Adrenal gland (tissue), 12 donors: Measurements from ENCODE around the gene MAGI2. TPM values are rescaled to one million over a fixed set of nuclear protein-coding genes. Genes with fewer than 3 reads are reported as not detected.

Experiments
- DNase-seq, 7 donors: peaks; one replicate each; pipeline ENCODE4 v3.0.0-alpha.2; 2019 to 2020
- H3K27ac ChIP-seq, 5 donors: fragments of 200-600 bp; sonication (generic) in 4 of 5; 1 replicate in 3 of 5; 2 replicates in 2 of 5; pipeline versions ENCODE4 v1.5.1 to v1.8.0; 2016 to 2020; ENCODE audit warnings: mild to moderate bottlenecking in 1 of 5
- H3K27me3 ChIP-seq: fragments of 200-600 bp; 2 replicates; pipeline ENCODE4 v1.8.0; 2021
- H3K36me3 ChIP-seq, 2 donors: fragments of 200-600 bp; replicated peaks in 1 of 2; 1 replicate in 1 of 2; 2 replicates in 1 of 2; pipeline versions ENCODE4 v1.5.1 to v1.8.0; 2018 to 2022
- H3K4me1 ChIP-seq, 2 donors: fragments of 200-600 bp; replicated peaks in 1 of 2; 1 replicate in 1 of 2; 2 replicates in 1 of 2; pipeline versions ENCODE4 v1.5.1 to v1.8.0; 2018 to 2021
- H3K4me3 ChIP-seq, 4 donors: fragments of 200-600 bp; sonication (generic) in 3 of 4; one replicate each; pipeline ENCODE4 v1.5.1; 2016 to 2018
- H3K9me3 ChIP-seq, 3 donors: fragments of 200-600 bp; sonication (generic) in 1 of 3; replicated peaks in 1 of 3; 1 replicate in 2 of 3; 2 replicates in 1 of 3; pipeline versions ENCODE4 v1.5.1 to v1.8.0; 2016 to 2021
- CTCF ChIP-seq, 6 experiments: fragments of 450-650 bp in 4 of 6; fragments of 200-600 bp in 2 of 6; sonication (generic) in 1 of 6; IDR thresholded peaks; 1 replicate in 5 of 6; 2 replicates in 1 of 6; pipeline versions ENCODE4 v1.5.1 to v1.8.0; 2016 to 2021; ENCODE audit warnings: antibody characterized with exemption in 6 of 6, mild to moderate bottlenecking in 2 of 6, moderate library complexity in 1 of 6
- POLR2A ChIP-seq, 2 donors: fragments of 450-650 bp; IDR thresholded peaks; one replicate each; pipeline ENCODE4 v1.6.1; 2017; ENCODE audit warnings: antibody characterized with exemption in 2 of 2, mild to moderate bottlenecking in 2 of 2, moderate library complexity in 1 of 2
- WGBS, 4 donors: extraction: QIAGEN DNeasy Blood & Tissue Kit in 2 of 4; methylation state at CpG; one replicate each; pipeline versions ENCODE4 v1.1.5 to v1.1.7; 2013 to 2017; 5-methylcytosine and 5-hydroxymethylcytosine counted together
- intact Hi-C, 2 donors: fragments of 100-400 bp; cut with DNase I; formaldehyde crosslinking; loops; one replicate each; pipeline versions ENCODE4 v1.14.1 to v1.15.0; 2022 to 2023
- polyA plus RNA-seq, 3 donors: library from polyadenylated mRNA; stranded (reverse); fragments of 200-250 nt in 2 of 3; fragments of 350-450 nt in 1 of 3; fragmentation: Illumina TruSeq in 1 of 3; extraction: RNeasy Lipid Tissue Mini Kit (QIAGEN cat#74804) in 1 of 3; gene quantifications; one replicate each; pipeline ENCODE4 v1.2.3, GENCODE V29; 2013 to 2014
- total RNA-seq, 9 donors: library from RNA; depleted of rRNA in 4 of 9; stranded (reverse); fragments of >200 nt in 4 of 9; fragments of 120-200 nt in 1 of 9; fragmentation: NEBNext Ultra II Directional in 1 of 9; extraction: Animal tissue kit (Norgen Biotek cat#: 25700) in 1 of 9; gene quantifications; one replicate each; pipeline versions ENCODE4 v1.1.0 to v1.2.4, GENCODE V29; 2013 to 2023
- donor health status: healthy with polysubstance abuse.
- donor health status: Bipolar disorder and iron deficiency.
- donor health status: DM: yes; HTN: yes; CAD: no.
- donor health status: DM: no; HTN: no; CAD: no.
- donor health status: DM: no; HTN: no; CAD: no.
- donor health status: DM: yes; HTN: yes; CAD: no.

MAGI2 gene
- total and polyA plus RNA-seq, 12 donors: 3.2 to 37.1 (median 17.1) TPM

- Histone ChIP-seq H3K4me3 (no peak overlapping the region), H3K4me1 (peaks cover 33 to 58% of the 10 kb centered on the region in 2 donors), H3K36me3 (no peaks in the 10 kb centered on the region), H3K27ac (peak overlapping the region in 3 of 5 donors; percentile 27 to 58 (median 50)), H3K9me3 (no peaks in the 10 kb centered on the region), H3K27me3 (no peaks in the 10 kb centered on the region)
- TF ChIP-seq CTCF (IDR thresholded peaks at IDR 0.05) (no peak), POLR2A (IDR thresholded peaks at IDR 0.05) (no peak)
- WGBS, 4 donors: 60 to 75% (median 69%) methylated on average over 2 of the region's 2 CpGs
- DNase-seq: no peak
- intact Hi-C loops: no loop called here
Measured at GRCh38 chr7:79406371-79406770, 47.1 kb downstream of the MAGI2 start.

- Histone ChIP-seq H3K27ac (peak overlapping the region in 1 of 5 donors; percentile 20), H3K27me3 (no peaks in the 10 kb centered on the region), H3K4me3 (no peak overlapping the region), H3K36me3 (no peaks in the 10 kb centered on the region), H3K9me3 (no peaks in the 10 kb centered on the region), H3K4me1 (peaks cover 33 to 58% of the 10 kb centered on the region in 2 donors)
- TF ChIP-seq CTCF (IDR thresholded peaks at IDR 0.05) (no peak), POLR2A (IDR thresholded peaks at IDR 0.05) (no peak)
- no peak for DNase-seq
- intact Hi-C loops: no loop called here
Measured at GRCh38 chr7:79405368-79405767, 48.1 kb downstream of the MAGI2 start.

- Histone ChIP-seq H3K36me3 (no peaks in the 10 kb centered on the region), H3K4me3 (no peak overlapping the region), H3K27me3 (no peaks in the 10 kb centered on the region), H3K9me3 (no peaks in the 10 kb centered on the region), H3K27ac (peak overlapping the region in 4 of 5 donors; percentile 10 to 55 (median 28)), H3K4me1 (peaks cover 33 to 58% of the 10 kb centered on the region in 2 donors)
- TF ChIP-seq CTCF (IDR thresholded peaks at IDR 0.05) (no peak), POLR2A (IDR thresholded peaks at IDR 0.05) (no peak)
- intact Hi-C loops: no loop called here
- DNase-seq: no peak
- WGBS, 4 donors: 59 to 69% (median 63%) methylated on average over 3 of the region's 3 CpGs
Measured at GRCh38 chr7:79403879-79404278, 49.6 kb downstream of the MAGI2 start.

- Histone ChIP-seq H3K9me3 (no peaks in the 10 kb centered on the region), H3K27me3 (no peaks in the 10 kb centered on the region), H3K4me3 (no peak overlapping the region), H3K27ac (peak overlapping the region in 3 of 5 donors; percentile 10 to 55 (median 10)), H3K4me1 (peaks cover 35 to 57% of the 10 kb centered on the region in 2 donors), H3K36me3 (no peaks in the 10 kb centered on the region)
- no peak for DNase-seq
- TF ChIP-seq POLR2A (IDR thresholded peaks at IDR 0.05) (no peak), CTCF (IDR thresholded peaks at IDR 0.05) (no peak)
- intact Hi-C loops: no loop called here
- WGBS, 4 donors: 37 to 50% (median 42%) methylated on average over 2 of the region's 2 CpGs
Measured at GRCh38 chr7:79403451-79403850, 50.0 kb downstream of the MAGI2 start.
